Fibroblast of skin of back (primary cell): ENCODE data around the gene ACP5.

ENCODE experiments used
- DNase-seq: peaks from one replicate; pipeline ENCODE4 v3.0.0-alpha.2; 2013

ACP5 gene

DNA sequence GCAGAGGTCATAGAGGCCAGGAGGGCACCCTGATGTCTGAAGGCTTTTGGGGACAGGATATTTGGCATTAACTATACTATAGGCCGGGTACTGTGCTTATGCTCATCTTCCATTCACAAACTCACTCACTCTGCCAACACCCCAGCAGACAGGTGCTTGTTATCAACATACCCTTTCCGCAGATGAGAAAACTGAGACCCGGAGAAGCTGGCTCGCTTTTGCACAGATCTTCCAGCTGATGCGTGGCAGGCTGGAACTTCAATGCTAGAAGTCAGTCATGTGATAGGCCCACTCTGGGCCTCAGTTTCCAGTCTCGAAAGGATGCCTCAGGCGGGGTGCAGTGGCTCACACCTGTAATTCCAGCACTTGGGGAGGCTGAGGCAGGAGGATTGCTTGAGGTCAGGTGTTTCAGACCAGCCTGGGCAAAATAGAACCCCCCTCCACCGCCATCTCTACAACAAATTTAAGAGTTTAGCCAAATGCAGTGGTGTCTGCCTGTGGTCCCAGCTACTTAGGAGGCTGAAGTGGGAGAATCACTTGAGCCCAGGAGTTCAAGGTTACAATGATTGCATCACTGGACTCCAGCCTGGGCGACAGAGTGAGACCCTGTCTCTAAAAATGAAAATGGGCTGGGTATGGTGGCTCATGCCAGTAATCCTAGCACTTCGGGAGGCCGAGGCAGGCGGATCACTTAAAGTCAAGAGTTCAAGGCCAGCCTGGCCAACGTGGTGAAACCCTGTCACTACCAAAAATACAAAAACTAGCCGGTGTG is 29.3 kb downstream of the ACP5 start:
- DNase-seq, result no peak

DNA sequence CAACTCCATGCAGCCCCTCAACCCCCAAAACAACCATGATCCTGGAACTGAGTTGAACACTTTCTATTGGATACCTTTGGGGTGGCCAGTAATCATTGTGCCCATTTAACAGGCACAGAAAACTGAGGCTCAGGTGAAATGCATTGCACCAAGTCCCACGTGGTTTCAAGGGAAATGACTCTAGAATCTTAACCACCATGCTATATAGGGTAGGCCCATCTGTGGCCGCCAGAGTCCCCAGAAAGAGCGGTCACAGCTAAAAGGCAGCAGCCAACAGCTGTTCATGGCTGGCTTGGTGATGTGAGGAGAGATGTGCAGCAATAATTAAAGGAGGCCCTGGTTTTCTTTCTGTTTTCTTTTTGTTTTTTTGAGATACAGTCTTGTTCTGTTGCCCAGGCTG is 36.2 kb downstream of the ACP5 start:
- DNase-seq, result no peak

DNA sequence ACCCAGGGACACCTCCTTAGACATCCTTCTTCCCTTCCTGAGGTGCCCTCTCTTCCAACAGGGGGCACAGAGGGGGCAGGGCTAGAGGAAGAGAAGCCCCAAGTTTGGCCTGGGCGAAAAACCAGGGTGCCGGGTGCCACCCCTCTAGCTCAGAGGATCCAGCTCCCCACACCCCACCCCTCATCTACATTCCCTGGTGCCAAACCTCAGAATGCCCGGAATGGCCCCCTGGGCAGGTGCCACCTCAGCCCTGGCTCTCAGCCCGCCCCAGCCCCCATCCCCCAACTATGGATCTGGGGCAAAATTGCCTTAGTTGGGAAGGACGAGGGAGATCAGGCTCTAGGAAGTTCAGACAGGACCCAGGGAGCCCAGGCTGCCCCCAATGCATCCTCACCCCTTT is 36.8 kb downstream of the ACP5 start:
- peak; percentile 36 for DNase-seq

DNA sequence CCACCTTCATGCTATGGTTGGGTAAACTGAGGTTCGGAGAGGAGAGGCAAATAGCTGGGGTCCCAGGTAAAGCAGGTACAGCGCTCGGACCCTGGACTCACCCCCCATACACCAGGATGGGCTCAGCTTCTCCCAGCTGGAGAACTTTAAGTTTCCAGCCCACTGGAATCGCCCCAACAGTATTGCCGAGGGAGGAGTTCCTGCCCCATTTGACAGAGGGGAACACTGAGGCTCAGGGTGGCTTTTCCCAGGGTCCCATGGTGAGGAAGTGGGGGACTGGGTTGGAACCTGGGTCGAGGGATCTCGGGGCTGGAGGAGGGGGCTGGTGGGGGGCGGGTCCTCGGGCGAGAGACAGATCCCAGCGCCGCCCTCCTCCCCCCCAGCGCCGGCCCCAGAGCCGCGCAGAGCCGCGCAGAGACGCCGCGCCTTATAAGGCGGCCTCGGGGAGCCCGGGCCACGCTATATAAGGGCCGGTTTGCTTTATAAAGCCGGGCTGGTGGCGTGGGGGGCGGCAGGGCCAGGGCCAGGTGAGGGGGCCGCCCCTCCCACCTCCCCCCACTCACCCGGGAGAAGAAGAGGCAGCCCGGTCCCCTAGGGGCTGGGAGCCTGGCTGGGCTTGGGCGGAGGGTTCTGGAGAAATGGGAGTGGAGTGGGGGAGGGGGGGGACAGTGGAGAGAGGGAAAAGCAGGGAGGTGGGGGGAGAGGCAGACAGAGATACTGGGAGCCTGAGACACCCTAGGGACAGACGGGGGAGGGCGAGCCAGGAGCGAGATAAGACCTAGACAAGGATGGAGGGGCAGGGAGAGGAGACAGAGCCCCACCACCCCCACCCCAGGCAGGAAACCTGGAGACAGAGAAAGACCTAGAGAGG is 37.7 kb downstream of the ACP5 start:
- peak; percentile 81 for DNase-seq

DNA sequence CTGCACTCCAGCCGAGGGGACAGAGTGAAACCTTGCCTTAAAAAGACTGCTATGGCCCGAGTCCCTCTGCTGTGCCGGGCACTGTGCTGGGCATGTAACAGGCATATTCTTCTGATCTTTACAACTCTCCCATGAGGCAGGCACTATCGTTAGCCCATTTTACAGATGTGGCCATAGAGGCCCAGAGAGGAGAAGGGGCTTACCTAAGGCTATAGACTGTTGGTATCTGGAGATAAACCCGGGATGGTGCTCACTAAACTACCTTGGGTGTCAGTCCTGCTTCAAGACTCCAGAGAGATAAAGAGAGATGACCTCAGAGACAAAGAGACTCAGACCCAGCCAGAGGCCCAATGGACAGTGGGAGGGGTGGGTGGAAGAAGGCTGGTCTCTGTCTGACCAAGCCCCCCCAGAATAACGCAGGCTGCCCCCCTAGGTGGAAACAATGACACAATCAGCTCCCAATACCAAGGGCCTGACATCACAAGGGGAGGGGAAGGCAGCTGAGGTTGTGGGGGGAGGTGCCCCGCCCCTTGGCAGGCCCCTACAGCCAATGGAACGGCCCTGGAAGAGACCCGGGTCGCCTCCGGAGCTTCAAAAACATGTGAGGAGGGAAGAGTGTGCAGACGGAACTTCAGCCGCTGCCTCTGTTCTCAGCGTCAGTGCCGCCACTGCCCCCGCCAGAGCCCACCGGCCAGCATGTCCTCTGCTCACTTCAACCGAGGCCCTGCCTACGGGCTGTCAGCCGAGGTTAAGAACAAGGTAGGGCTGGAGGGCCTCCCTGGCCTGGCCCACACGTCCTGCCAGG is 39.0 kb downstream of the ACP5 start, which contains the start of gene CNN1:
Gene CNN1, plus strand, starts transcription at position 620 of the 805 bp plus-strand sequence. Its CDS starts 77 bp downstream, at position 697.
- peak; percentile 97 for DNase-seq

DNA sequence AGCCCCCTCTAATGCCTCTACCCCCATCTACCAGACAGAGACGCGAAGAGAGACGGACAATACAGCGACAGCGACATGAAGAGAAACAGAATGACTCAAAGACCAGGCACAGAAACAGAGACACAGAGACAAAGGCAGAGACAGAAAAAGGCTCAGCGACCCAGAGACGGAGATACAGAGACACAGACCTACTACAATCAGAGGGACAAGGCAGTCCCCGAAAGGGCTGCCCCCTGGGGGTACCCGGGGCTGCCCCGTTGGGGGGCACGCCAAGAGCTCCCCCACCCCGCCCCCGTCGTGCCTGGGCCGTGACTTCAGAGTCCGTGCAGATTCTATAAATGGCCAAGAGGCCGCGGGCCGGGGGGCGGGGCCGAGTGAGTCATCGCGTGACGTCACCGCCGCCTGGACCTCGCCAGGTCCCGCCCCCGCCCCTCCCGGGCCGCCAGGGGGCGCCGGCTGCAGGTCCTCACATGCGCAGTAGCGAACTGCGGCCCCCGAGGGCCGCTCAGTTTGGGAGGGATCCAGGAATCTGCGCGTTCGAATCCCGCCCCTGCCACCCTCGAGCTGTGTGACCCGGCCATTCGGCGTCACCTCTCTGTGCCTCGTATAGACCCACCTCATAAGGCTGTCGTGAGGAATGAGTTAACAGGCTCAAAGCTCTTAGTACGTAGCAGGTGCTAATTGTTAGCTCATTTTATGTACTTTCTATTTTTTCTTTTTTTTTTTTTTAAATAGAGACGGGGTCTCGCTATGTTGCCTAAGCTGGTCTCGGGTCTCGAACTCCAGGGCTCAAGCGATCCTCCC is 41.5 kb downstream of the ACP5 start:
- peak; percentile 88 for DNase-seq

DNA sequence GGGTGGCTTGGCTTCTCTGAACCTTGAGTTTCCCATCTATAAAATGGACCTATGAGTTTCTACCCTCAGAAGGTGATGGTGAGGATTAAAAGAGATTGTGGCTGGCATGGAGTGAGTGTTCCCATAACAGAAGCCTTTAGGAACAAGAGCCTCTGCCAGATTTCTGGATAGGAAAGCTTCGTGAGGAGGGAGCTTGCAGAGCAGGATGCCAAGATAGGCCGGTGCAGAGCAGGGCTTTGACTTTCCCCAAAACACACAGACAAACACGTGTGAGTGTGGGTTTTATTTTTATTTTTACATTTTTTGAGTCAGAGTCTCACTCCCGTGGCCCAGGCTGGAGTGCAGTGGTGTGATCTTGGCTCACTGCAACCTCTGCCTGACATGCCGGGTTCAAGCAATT is 42.5 kb downstream of the ACP5 start:
- DNase-seq, result no peak

DNA sequence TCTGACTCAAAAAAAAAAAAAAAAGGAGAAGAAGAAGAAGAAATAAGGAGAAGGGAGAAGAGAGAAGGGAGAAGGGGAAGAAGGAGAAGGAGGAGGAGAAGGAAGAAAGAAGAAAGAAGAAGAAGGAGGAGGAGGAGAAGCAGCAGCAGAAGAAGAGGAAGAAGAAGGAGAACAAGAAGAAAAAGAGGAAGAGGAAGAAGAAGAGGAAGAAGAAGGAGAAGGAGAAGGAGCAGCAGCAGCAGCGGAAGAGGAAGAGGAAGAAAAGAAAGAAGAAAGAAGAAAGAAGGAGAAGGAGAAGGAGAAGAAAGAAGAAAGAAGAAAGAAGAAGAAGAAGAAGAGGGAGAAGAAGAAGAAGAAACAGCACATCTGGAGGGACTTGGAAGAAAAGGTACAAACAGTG is 42.9 kb downstream of the ACP5 start:
- DNase-seq, result no peak

DNA sequence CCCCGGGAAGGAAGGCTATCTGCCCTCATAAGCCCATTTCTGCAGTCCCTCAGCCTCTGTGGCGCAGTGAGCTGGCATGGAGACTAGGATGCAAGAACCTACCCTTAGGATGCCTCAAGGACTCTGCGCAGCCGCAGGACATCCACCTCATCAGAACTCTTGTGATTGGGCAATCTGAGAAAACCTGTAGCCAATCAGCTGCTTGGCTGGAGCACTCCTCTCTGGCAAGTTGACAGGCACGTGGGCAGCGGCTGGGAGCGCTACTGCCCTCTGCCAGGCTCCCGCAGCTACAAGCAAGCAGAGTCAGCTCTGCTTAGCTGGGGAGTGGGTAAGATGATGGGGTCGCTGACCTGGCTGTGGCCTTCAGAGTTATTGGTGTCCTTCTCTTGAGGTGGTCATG is 47.0 kb downstream of the ACP5 start:
- DNase-seq, result peak; percentile 82

DNA sequence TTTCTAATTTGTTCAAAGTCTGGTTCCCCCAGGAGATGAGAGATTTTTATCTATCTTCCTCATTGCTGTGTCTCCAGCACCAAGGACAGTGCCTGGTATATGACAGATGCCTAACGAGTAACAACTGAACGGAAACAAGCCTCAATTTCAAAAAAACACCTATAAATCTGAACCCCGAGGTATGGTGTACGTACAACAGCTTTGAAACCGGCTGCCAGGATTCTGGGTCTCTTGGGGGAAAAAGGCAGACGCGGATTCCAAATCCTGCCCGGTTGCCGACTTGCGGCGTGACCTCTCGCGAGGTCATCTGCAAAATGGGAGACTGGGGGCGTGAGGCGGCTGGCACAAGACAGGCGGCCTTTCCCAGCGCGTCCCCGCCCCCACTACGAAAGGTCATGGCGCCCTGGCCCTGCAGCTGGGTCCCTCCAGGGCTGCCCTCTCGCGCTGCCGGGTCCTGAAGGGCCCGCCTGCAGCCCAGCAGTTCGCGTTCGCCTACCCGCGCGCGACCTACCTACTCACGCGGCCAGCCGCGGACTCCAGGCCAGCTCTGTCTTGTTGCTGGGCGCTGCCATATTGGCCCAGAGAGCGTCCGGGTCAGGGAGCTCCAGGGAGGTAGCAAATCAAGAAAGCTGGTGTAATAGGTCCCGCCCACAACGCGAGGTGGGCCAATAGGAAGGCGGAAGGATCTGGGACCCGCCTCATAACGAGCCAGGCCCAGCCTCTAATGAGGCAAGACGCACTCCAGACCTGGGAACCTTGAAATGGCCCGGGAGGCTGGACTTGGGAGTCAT is 48.7 kb downstream of the ACP5 start, which contains the start of gene ECSIT:
Gene ECSIT, minus strand, starts transcription at position 584 of the 791 bp plus-strand sequence. CDS start 9,964 bp downstream, outside the sequence.
- peak; percentile 99 for DNase-seq
